ENCODE data around the gene FAM170A.

DNA sequence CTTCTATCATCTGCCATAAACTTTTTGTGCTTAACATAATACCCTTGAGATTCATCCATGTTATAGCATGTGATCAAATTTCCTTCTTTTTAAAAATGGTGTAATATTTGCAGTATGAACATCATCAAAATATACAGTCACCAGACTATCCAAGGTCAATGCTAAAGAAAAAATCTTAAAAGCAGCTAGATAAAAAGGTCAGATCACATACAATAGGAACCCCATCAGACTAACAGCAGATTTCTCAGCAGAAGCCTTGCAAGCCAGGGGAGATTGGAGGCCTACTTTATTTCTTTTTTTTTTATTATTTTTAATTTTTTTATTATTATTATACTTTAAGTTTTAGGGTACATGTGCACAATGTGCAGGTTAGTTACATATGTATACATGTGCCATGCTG is 37.2 kb downstream of the FAM170A start:
- TF ChIP-seq, protein P1, sequence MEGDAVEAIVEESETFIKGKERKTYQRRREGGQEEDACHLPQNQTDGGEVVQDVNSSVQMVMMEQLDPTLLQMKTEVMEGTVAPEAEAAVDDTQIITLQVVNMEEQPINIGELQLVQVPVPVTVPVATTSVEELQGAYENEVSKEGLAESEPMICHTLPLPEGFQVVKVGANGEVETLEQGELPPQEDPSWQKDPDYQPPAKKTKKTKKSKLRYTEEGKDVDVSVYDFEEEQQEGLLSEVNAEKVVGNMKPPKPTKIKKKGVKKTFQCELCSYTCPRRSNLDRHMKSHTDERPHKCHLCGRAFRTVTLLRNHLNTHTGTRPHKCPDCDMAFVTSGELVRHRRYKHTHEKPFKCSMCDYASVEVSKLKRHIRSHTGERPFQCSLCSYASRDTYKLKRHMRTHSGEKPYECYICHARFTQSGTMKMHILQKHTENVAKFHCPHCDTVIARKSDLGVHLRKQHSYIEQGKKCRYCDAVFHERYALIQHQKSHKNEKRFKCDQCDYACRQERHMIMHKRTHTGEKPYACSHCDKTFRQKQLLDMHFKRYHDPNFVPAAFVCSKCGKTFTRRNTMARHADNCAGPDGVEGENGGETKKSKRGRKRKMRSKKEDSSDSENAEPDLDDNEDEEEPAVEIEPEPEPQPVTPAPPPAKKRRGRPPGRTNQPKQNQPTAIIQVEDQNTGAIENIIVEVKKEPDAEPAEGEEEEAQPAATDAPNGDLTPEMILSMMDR (IDR thresholded peaks at IDR 0.05) = no peak
- TF ChIP-seq POLR2A (IDR thresholded peaks at IDR 0.05) = no peak

All from body of pancreas (tissue), 4 donors.